A549 treated with DMSO at 1 μM for 4 hours (cell line): ENCODE measurements around the gene UBE2E2. TPM values are rescaled to one million over a fixed set of nuclear protein-coding genes. Genes with fewer than 3 reads are reported as not detected.

Source experiments
- total RNA-seq: library from RNA; stranded (reverse); fragments of 200-300 nt; extraction: Qiagen RNA extraction; gene quantifications from 5 replicates; pipeline ENCODE4 v1.2.3, GENCODE V29; 2022; ENCODE audit warnings: low read depth

The UBE2E2 gene
- total RNA-seq = 31.0 to 40.1 TPM (median 35.0 TPM) in 5 replicates

GRCh38 chr3:23202921-23203707 lies at the start of gene UBE2E2:
TSS of gene UBE2E2 (plus strand) at chr3:23203327.

